GM18861 (cell line): ENCODE data around the gene GDPD5.

Experiments
- ATAC-seq: cut with Tn5 transposase; IDR thresholded peaks from one replicate; pipeline ENCODE4 v1.9.1; 2021; ENCODE audit not compliant: unreplicated experiment

Gene GDPD5

GRCh38 chr11:75474878-75475766 is 50.6 kb downstream of the GDPD5 start:
- ATAC-seq, result no peak

GRCh38 chr11:75474240-75474639 is 51.5 kb downstream of the GDPD5 start:
- ATAC-seq, result no peak

- no peak for ATAC-seq
Measured at GRCh38 chr11:75473684-75474083, 52.1 kb downstream of the GDPD5 start.

- no peak for ATAC-seq
Measured at GRCh38 chr11:75472081-75472732, 53.5 kb downstream of the GDPD5 start.

- ATAC-seq, result no peak
Measured at GRCh38 chr11:75471176-75471973, 54.4 kb downstream of the GDPD5 start.

- no peak for ATAC-seq
Measured at GRCh38 chr11:75470476-75471080, 55.2 kb downstream of the GDPD5 start.

- ATAC-seq, result no peak
Measured at GRCh38 chr11:75469785-75470405, 55.8 kb downstream of the GDPD5 start.

- ATAC-seq, result no peak
Measured at GRCh38 chr11:75468534-75469340, 57.0 kb downstream of the GDPD5 start.

- no peak for ATAC-seq
Measured at GRCh38 chr11:75467881-75468280, 57.9 kb downstream of the GDPD5 start.

GRCh38 chr11:75467311-75467710 is 58.4 kb downstream of the GDPD5 start:
- ATAC-seq, result no peak

- no peak for ATAC-seq
Measured at GRCh38 chr11:75465701-75466531, 59.8 kb downstream of the GDPD5 start.

- ATAC-seq, result no peak
Measured at GRCh38 chr11:75463106-75463774, 62.5 kb downstream of the GDPD5 start.

- ATAC-seq, result no peak
Measured at GRCh38 chr11:75462117-75462653, 63.6 kb downstream of the GDPD5 start.

- ATAC-seq, result no peak
Measured at GRCh38 chr11:75461151-75461550, 64.6 kb downstream of the GDPD5 start.

GRCh38 chr11:75456596-75457183 is 69.1 kb downstream of the GDPD5 start:
- no peak for ATAC-seq

GRCh38 chr11:75454987-75455386 is 70.8 kb downstream of the GDPD5 start:
- no peak for ATAC-seq

GRCh38 chr11:75453916-75454655 is 71.7 kb downstream of the GDPD5 start:
- no peak for ATAC-seq
